HG03196 (cell line): ENCODE results near the gene INPP5A.

Source experiments
- ATAC-seq: cut with Tn5 transposase; IDR thresholded peaks from one replicate; pipeline ENCODE4 v1.9.1; 2021; ENCODE audit not compliant: unreplicated experiment

The INPP5A gene

GRCh38 chr10:132610071-132610701 is 72.6 kb downstream of the INPP5A start:
- no peak for ATAC-seq

- no peak for ATAC-seq
These were observed 73.7 kb downstream of the INPP5A start for GRCh38 chr10:132611026-132611910.

- no peak for ATAC-seq
These were observed 74.4 kb downstream of the INPP5A start for GRCh38 chr10:132611986-132612385.

- no peak for ATAC-seq
These were observed 75.3 kb downstream of the INPP5A start for GRCh38 chr10:132612571-132613504.

GRCh38 chr10:132613566-132614348 is 76.2 kb downstream of the INPP5A start:
- ATAC-seq = no peak

GRCh38 chr10:132614431-132615340 is 77.1 kb downstream of the INPP5A start:
- no peak for ATAC-seq

- ATAC-seq = no peak
These were observed 78.0 kb downstream of the INPP5A start for GRCh38 chr10:132615341-132616169.

- no peak for ATAC-seq
These were observed 78.8 kb downstream of the INPP5A start for GRCh38 chr10:132616170-132616995.

- ATAC-seq = no peak
These were observed 79.6 kb downstream of the INPP5A start for GRCh38 chr10:132616996-132617736.

- no peak for ATAC-seq
These were observed 80.1 kb downstream of the INPP5A start for GRCh38 chr10:132617737-132618052.

- ATAC-seq = no peak
These were observed 80.8 kb downstream of the INPP5A start for GRCh38 chr10:132618158-132618919.

- no peak for ATAC-seq
These were observed 82.3 kb downstream of the INPP5A start for GRCh38 chr10:132619927-132620326.

GRCh38 chr10:132624061-132624846 is 86.7 kb downstream of the INPP5A start:
- no peak for ATAC-seq

GRCh38 chr10:132624847-132625471 is 87.4 kb downstream of the INPP5A start:
- ATAC-seq = no peak
